Measurements from ENCODE around the gene ANKS1A.
A peak's percentile ranks its signal among the peaks of the same experiment; 100 is the strongest.

ANKS1A gene

GRCh38 chr6:35024551-35025054 is 135.5 kb downstream of the ANKS1A start:
- DNase-seq = peak; percentile 14

DNA sequence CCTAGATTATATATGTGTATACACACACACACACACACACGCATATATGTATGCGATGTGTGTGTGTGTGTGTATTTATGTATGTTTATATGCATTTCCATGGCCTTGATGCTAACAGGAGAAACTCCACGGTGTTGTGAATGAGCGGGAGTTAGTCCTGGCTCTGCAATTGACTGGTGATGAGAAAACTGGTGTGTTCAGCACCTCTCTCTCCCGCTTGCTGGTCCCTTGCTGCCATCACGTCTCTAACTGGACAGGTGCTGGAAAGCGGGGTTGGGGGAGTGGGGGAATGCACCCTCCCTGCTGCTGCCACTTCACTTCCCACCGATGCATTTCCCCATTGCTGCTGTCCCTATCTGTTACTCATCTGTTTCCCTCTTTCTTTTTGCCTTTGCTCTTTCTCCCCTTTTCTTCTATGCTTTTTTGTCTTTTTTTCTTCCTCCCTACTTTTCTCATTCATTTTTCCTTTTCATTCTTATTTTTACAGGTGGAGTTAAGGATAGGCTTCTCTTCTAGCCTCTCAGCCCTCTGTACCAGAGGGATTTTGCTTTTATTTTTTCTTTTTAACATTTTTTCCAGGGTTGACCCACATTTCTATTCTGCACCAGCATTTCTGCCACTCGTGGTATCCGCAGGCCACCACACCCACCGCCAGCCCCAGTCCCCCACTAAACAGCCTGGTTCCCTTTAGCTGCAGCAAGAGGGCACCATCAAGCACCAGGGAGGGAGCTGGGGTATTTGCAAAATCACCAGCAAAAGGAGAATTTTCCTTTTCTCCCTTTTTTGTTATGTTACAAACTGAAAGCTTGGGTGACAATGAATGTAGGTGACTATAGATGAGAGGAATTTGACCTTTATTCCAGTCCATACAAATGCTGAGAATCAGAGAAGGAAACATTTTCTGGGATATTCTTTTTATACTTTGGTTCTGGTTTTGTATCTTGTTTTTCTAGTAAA is 136.5 kb downstream of the ANKS1A start:
- no peak for DNase-seq

DNA sequence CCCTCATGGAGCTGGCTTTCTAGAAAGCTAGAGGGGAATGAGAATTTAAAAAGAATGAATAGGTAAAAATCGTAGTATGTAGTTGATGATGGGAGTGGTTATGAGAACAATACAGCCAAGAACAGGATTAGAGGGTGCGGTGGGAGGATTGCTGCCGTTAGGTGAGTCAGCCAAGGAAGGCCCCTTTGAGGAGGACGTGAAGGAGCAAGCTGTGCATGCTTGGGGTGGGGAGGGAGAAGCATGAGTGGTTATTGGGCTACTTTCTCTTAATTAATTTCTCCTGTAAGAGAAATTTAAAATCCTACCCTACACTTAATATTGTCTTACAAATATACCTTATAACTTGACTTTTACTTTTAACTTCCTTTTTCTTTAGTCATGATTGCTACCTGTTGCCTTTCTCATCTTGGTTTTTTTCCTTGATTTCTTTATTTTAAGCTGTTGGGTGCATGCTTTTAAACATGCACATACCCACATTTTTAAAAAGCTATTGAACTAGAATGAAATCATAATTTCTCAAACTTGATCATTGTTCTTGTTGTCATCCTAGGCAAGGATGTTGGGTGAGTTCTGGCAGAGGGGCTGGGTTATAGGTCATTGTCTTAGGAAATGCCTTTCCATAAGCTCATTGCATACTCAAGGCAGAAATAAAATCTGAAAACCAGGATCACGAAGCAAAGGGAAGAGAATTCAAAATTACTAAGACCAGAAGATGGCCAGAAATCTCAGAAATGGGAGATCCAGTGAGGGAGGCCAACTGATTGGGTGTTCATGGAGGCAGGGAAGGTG is 137.6 kb downstream of the ANKS1A start:
- no peak for DNase-seq

DNA sequence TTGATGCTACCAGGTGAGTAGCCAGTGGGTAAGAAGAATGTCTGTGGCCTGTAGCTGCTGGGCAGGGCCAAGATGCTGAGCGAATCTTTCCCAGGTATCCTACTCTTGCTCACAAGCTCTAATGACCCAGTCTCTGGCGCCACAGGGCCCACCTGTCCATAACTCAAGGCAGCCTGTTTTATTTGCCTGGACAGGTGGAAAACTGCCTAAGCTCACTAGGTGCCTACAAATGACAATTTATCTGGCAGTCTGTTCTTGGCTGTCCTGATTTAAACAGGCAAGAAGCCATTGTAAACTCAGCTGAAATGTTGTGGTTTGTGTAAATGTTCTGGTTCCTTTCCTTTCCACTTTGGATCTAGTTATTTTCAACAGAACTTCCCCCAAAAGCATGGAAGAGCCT is 138.8 kb downstream of the ANKS1A start:
- no peak for DNase-seq

DNA sequence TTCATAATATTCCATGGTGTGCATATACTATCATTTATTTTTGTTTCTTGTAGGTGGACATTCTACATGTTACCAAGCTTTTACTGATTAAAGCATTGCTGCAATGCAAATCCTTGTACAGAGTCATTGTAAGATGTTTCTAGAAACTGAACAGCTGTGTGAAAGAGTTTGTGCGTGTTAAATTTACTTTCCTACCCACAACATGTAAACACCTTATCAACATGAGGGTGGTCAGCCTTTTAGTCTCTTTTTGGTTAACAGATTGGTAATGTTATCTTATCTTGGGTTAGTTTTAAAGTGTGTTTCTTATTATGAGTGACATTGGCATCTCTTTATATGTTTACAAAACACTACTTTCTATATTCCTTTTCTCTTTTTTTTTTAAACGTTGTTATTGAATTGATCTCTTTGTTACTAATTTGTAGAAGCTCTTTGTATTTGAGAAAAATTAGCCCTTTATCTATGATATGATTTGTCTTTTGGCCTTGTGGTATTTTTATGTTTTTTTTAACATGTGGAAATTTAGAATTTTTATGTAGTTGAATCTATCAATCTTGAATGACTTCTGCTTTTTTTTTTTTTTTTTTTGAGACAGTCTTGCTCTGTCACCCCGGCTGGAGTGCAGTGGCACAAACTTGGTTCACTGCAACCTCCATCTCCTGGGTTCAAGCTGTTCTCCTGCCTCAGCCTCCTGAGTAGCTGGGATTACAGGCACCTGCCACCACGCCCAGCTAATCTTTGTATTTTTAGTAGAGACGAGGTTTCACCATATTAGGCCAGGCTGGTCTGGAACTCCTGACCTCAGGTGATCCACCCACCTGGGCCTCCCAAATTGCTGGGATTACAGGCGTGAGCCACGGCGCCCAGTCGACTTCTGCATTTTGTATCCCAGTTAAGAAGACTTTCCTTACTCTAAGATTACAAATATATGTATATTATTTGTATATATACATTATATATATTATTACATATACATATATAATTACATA is 140.0 kb downstream of the ANKS1A start:
- no peak for DNase-seq

DNA sequence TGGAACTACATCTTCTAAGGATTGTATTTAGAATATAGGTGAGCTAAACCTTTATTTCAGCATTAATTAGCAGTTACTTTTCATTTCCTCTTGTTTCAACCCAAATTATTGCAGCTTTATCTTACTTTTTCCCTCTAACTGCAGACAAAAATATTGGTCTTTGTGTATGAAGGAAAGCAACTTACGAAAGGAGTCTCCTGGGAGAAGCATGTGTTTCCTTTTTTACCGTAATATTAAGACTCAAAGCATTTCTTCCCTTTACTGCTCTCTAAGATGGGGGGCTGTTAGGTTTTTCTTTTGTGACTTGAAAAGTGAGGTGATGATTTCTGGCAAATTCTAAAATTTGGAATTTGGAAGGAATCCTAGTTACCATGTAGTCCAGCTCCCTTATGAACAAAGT is 141.0 kb downstream of the ANKS1A start:
- DNase-seq = no peak

- no peak for DNase-seq
Observed at GRCh38 chr6:35031611-35032529, 142.8 kb downstream of the ANKS1A start.

GRCh38 chr6:35033683-35034082 is 144.6 kb downstream of the ANKS1A start:
- no peak for DNase-seq

DNA sequence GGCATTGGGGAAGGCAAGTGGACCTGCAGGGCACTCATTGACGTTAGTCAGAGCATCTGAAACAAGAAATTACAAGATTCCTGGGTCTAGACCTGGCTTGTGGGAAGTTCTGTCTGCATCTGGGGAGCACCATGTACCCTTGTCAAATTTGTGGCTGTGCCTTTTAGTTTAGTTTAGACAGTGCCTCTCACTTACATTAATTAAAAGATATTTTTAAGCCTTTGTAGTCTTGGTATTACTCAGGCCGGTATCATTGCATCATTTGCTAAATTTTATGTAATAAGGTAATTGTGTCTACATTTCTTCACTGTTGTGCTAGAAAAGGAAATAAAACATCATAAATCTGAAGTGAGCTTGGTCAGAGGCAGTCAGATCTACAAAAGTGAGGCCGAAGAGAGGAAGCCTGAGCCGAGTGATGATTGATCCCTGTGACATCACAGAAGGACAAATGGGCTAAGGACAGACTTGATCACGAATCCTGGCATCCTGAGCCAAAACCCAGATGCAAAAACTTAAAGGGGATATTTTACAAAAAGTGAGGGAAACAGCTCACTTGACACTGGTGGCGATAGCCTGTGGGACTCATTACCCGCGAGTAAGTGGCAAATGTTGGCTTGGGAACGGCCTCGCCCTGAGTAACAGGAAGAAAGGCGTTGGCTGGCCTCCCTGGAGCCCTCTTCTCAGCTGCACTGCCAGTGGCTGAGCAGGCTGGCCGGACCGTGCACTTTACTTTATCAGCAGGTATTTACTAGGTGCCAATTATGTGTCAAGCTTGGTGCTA is 145.5 kb downstream of the ANKS1A start:
- no peak for DNase-seq

- no peak for DNase-seq
Observed at GRCh38 chr6:35035481-35036030, 146.5 kb downstream of the ANKS1A start.

DNA sequence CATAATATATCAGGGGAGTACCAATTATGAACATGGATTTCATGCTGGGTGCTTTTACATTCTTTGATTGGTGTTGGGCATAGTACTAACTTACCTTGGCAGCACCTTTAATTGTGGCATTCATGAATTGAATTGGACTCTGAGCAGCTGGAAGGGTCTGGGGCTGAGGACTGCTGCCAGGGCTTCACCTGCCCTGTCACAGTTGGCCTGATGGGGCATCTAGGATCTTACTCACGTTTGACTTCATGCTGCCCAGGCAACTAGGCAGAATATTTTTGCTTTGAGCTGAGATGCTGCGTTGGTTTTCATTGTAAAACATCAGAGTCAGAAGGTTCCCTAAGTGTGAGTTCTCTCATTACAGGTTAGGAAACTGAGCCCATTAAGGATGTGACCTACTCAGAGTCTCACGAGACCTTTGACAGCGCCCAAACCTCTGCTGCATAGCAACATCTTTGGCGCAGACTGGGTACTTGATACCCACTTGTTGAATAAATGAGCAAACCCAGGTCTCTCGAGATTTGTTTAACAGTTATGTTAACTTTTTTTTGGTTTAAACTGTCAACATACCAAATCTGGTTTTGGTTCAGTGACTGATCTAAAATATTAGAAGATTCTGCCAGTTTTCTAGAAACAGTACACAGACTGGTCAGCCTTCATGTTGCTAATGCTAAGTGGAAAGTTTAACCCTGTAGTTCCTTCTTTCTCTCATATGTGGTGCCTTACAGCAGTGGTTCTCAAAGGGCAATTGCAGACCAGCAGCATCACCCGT is 147.2 kb downstream of the ANKS1A start:
- no peak for DNase-seq

DNA sequence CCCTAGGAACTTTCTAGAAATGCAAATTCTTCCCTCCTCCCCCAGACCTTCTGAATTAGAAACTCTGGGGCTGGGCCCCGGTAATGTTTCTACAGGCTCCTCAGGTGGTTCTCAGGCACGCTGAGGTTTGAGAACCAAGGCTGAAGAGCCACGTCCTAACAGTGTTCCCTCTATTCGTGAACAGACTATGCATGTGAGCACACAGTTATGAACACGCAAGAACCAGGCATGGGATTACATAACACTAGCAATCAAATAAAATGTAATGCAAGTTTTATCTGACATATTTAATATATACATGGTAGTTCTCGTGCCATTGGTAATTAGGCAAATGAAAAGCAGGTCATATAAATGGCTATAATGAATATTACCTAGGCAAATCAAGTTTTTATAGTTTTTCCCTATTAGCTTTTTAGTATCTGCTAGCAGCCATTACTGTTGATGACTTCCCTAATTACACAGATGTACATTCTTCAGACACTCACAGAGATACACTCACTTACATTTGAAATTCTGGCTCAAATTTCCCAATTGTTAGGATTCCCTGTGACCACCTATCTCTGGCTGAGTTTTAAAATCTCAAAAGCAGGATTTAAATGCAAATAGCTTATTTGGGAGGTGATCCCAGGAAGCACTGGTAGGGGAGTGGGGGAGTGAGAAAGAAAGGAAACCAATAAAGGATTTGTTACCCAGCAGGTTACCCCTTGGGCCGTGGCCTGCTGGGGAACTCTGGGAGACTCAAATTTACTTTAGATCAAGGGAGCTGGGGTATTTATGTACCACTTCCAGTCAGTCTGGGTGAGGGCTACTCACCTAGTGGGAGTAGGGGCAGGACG is 148.0 kb downstream of the ANKS1A start:
- DNase-seq = no peak

DNA sequence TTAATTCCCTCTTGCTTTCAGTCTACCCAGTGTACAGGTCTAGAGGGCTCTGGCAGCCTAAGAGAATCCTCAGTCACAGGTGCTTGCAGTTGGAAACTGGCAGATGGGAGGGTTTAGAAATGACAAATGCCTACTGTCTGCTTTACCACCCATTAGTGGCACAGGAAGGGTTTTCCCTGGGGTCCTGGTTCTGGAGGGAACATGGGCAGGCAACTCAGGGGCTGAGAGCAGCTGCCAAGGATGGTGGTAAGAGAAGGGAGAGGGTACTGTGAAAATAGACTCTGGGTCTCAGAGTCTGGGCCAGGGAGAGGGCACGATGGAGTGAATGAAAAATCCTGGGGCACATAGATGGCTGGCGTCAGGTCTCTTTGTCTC is 148.6 kb downstream of the ANKS1A start:
- no peak for DNase-seq

DNA sequence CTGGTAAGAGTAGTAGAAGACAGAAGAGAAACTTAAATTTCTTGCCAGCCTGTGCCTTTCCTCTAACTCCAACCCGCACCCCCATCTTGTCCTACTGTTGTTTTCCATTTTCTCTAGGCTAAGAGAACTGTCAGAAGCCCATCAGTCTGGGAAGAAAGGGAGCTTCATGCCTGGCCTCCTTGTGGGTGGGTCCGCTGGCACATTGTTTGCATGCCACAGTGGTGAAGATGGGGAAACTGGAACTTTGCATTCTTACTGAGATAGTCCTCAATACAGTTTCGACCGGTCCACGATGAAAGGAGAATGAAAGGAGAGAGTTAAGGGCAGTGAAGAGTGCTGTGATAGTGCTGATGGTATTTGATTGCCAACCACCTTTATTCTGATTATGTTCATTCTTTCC is 149.0 kb downstream of the ANKS1A start:
- peak; percentile 27 for DNase-seq

GRCh38 chr6:35040398-35040797 is 151.3 kb downstream of the ANKS1A start:
- DNase-seq = no peak

DNA sequence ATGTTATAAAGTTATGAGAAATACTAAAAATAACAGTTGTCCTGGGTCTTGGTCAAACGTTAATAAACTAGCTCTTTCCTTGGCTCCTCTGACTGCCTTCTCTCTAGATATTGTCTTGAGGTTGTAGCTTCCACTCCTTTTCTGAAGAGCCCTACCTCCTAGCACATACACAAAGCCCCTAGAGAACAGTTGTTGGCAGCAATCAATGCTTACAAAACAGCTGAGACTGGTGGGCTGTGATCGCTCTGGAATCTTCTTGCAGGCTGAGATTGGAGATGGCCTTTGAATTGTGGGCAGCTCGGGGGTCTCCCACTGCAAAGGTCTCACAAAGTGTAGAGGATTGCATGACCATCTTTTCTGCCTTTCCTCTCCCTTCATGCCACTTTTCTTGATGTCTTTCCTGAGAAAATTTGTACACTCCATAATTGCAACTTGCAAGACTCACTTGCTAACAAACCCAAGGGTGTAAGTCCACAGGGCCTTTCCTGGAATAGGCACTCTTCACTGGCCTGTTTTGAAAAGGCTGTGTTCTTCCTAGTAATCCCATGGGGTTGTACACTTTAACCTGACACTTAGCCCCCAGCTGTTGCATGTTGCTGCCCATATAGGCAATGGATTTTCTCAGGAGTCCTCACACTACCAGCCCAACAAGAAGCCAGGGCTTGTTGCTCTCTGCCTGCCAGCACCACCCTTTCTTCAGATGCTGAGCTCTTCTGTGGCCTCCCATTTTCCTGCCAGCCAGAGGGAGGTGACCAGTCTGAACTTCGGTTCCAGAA is 152.2 kb downstream of the ANKS1A start:
- DNase-seq = no peak

All from fibroblast of skin of abdomen (primary cell).